Stimulated activated CD8-positive, alpha-beta memory T cell treated with anti-CD3 and anti-CD28 coated beads, Interleukin-7, amount 100 ng/mL, for 1 hour (primary cell): ENCODE data around the gene USP3.
"Not testable (repeated sequence)": the region's sequence is repeated elsewhere in the genome, so short reads cannot be mapped to it uniquely, and the experiment has no call there.

ENCODE experiments used
- DNase-seq, 2 donors: peaks; one replicate each; pipeline ENCODE4 v3.0.0-alpha.2; 2020; ENCODE audit warnings: low read depth in 2 of 2

The USP3 gene

GRCh38 chr15:63513728-63514127 lies 9.3 kb downstream of the USP3 start:
- no peak for DNase-seq

- DNase-seq = no peak
Observed at GRCh38 chr15:63514531-63514943, 10.1 kb downstream of the USP3 start.

GRCh38 chr15:63517202-63517601 lies 12.8 kb downstream of the USP3 start:
- DNase-seq = no peak

- DNase-seq = no peak
Observed at GRCh38 chr15:63517628-63518027, 13.2 kb downstream of the USP3 start.

DNA sequence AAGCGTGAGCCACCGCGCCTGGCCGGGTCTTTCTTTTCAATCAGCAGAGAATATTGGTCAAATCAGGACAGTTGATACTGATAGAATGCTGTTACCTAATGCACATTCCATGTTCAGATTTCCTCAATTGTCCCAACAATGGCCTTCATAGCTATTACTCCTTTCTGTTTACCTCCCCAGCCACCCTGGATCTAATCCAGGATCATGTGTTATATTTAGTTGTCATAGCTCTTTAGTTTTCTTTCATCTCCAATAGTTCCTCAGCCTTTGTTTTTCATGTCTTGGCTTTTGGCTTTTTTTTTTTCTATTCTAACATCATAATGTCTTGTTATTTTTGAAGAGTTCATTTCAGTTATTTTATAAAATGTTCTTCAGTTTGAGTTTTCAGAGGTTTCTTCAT lies 14.6 kb downstream of the USP3 start:
- DNase-seq = no peak

GRCh38 chr15:63519548-63520178 lies 15.3 kb downstream of the USP3 start:
- no peak for DNase-seq

- not testable (repeated sequence) for DNase-seq
Observed at GRCh38 chr15:63520462-63520861, 16.1 kb downstream of the USP3 start.

DNA sequence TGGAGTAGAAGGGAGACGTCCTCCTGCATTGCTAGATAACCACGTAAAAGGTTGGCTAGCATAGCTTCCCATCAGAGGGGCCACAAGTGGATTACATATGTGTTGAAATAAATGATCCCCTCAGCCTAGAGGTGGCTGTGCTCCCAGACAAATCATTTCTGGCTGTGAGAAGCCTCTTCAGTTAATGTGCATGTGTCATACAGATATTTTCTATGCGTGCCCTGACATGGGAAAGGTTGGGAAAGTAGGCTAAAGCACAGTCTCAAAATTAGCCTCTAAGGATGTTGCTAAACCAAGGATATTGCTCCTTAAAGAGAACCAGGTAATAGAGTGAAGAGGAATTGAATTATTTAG lies 17.8 kb downstream of the USP3 start:
- DNase-seq = no peak

GRCh38 chr15:63523306-63523990 lies 19.1 kb downstream of the USP3 start:
- no peak for DNase-seq

GRCh38 chr15:63524316-63525015 lies 20.1 kb downstream of the USP3 start:
- DNase-seq = no peak

DNA sequence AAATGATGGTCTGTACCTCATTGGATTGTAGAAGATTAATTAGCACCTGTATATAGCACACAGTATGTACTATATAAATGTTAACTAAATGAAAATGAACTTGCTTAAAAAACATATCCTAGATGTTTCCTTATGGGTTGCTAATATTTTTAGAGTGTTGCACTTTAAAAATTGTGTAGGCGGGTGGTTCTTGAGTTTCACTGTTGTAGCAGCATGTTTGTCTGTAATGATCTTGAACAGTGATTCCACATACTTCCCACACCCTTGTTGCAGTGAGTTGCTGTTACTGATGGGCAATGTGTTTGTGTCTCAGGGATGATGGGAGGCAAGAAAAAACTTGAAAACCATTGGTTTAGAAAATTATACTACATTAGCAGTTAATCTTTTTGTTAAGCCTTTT lies 22.0 kb downstream of the USP3 start:
- no peak for DNase-seq

GRCh38 chr15:63528138-63528659 lies 23.8 kb downstream of the USP3 start:
- no peak for DNase-seq

DNA sequence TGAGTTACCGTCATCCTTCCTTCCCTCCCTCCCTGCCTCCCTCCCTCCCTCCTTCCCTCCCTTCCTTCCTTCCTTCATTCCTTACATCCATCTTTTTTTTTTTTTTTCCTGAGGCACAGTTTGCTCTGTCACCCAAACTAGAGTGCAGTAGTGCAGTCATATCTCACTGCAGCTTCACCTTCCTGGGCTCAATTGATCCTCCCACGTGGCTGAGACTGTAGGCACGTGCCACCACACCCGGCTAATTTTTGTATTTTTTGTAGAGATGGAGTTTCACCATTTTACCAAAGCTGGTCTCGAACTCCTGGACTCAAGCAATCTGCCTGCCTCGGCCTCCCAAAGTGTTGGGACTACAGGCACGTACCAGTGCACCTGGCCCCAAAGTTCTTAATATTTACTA lies 25.8 kb downstream of the USP3 start:
- no peak for DNase-seq

DNA sequence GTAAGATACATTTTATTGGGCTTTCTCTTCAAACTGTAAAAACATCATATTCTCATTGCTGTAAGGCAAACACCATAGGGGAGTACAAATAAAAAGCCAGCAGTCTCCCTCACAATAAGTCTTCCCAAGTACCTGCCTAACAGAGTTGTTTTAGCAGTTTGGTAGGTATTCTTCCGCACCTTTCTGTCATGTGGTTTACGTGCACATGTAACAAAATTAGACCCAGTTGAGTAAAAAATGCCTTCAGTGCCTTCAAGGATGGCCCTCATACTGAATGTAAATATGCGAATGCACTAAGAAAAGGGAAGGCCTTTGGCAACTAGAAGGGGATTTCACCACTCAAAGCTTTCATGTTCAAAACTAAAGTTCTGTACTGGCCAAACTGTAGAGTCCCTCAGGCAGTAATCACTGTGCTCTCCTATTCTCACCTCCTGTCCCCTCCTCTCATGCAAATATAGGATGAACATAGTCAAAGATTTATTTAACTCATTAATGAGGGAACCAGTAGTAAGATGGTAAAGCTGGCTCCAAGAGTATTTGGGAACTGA lies 26.4 kb downstream of the USP3 start:
- DNase-seq = no peak

DNA sequence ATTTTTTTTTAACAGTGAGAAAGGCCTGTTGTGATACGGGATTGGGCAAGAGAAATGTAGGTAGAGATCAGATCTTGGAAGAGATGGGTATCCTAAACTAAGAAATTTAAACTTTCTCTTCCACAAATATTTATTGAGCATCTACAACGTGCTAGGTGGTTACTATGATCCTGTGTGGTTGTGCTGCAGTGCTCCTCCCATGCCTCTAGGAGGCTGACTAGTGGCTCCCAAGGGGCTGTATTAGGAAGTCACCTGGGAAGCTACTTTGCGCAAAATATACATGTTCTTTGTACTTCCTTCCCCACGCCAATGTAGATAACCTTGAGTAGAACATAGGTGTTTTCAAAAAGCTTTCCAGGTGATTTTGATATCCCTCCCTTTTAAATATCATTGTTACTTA lies 27.2 kb downstream of the USP3 start:
- no peak for DNase-seq

GRCh38 chr15:63532307-63532744 lies 27.9 kb downstream of the USP3 start:
- no peak for DNase-seq

- DNase-seq = not testable (repeated sequence)
Observed at GRCh38 chr15:63534888-63535287, 30.5 kb downstream of the USP3 start.

DNA sequence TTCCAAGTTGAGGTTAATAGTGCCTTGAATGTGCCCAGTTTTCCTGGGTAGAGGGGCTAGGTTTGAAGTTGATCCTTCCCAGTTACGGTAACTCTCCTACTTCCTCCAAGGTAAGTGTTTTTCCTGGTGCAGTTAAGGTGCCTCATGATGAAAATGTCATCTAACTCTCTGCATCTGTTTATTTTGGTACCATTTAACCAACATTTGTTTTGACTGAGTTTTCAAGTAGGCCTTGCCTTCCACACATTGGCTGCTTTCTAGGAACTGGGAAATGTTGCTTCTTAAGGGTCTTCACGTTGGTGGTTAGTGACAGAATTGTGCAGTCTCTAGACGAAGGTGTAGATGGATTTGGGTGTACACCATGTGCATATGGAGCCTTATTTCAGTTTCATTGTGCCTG lies 31.3 kb downstream of the USP3 start:
- no peak for DNase-seq

- DNase-seq = no peak
Observed at GRCh38 chr15:63538876-63539275, 34.5 kb downstream of the USP3 start.

DNA sequence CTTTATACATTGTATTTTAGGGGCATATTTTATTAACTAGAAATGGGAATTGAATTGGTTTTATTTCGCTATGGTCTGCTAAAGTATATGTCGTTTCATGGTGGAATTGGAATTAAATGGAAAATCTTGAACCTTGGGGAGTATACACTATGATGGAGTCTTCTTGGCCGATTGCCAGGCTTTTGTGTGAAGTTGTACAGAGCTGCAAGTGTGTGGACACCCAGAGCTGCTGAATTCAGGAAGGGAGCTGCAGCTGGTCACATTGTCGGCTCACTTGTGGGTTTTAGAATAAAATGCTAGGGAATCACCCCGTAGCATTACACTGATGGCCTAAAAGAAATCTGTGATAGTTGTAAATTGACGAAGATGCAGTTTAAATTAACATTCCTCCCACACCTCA lies 35.1 kb downstream of the USP3 start:
- no peak for DNase-seq

DNA sequence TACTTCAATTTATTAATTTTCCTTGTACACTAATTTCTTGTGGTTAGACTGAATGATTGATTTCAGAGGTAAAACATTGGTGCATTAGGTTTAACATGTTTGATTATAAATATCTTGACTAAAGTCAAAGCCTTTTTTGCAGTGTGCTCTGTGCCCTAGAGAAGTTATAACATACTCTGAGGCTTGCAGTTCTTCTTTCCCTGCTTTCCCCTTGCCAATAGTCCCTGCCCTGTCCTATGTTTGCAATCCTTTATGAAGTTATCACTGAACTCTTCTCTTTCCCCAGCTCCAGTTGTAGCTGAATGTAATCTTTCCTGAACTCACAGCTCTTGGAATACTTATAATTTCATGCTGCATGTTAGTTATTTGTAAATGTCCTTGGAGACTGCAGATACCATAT lies 35.6 kb downstream of the USP3 start:
- no peak for DNase-seq

DNA sequence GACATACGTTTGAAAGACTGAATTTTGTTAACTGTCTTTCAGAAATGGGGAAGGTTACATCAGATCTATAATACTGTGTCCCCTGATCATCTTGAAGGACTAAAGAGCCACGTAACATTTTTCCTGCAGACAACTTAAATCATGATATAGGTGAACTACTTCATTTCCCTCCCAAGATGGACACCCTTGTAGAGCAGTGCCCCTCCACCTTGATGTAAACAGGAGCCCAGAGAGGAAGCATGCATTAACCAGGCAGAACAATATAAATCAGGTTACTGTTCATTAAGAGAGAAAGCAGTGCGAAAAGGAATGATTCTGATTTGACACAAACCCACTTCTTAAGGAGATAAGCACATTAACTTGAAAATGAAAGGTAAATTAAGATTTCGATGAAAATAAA lies 36.1 kb downstream of the USP3 start:
- DNase-seq = no peak
